ENCODE data around the gene FBXW8. TPM values are rescaled to one million over a fixed set of nuclear protein-coding genes. Genes with fewer than 3 reads are reported as not detected.
A peak's percentile ranks its signal among the peaks of the same experiment; 100 is the strongest.

Gene FBXW8
- total and polyA plus RNA-seq, 2 donors from 2014 or later = 3.3 to 20.3 TPM

- H3K9me3 ChIP-seq (ENCODE audit: control insufficient read depth in 2 of 3, insufficient read depth in 1 of 3, low read length in 3 of 3) = no peaks in the 10 kb centered on the region
- no peak overlapping the region for H3K4me3 ChIP-seq (ENCODE audit: low read length in 3 of 3)
- H3K4me1 ChIP-seq (ENCODE audit: control insufficient read depth in 2 of 3, insufficient read depth in 2 of 3, low read depth in 1 of 3, low read length in 3 of 3) = no peaks in the 10 kb centered on the region
- no peaks in the 10 kb centered on the region for H3K27me3 ChIP-seq (ENCODE audit: control insufficient read depth, insufficient read depth, low read length)
- no peak overlapping the region for H3K9ac ChIP-seq (ENCODE audit: low read length in 3 of 3)
- no peak overlapping the region for H3K27ac ChIP-seq (ENCODE audit: low read depth in 2 of 2, low read length in 2 of 2)
- H3K36me3 ChIP-seq (ENCODE audit: control insufficient read depth in 2 of 3, insufficient read depth in 3 of 3, low read length in 3 of 3) = no peaks in the 10 kb centered on the region
- DNase-seq (peak in 1 of 5 donors; percentile 17), FAIRE-seq (no peak)
- intact Hi-C loops (cut with DNase I) = no loop called here
- TF ChIP-seq, protein P1, sequence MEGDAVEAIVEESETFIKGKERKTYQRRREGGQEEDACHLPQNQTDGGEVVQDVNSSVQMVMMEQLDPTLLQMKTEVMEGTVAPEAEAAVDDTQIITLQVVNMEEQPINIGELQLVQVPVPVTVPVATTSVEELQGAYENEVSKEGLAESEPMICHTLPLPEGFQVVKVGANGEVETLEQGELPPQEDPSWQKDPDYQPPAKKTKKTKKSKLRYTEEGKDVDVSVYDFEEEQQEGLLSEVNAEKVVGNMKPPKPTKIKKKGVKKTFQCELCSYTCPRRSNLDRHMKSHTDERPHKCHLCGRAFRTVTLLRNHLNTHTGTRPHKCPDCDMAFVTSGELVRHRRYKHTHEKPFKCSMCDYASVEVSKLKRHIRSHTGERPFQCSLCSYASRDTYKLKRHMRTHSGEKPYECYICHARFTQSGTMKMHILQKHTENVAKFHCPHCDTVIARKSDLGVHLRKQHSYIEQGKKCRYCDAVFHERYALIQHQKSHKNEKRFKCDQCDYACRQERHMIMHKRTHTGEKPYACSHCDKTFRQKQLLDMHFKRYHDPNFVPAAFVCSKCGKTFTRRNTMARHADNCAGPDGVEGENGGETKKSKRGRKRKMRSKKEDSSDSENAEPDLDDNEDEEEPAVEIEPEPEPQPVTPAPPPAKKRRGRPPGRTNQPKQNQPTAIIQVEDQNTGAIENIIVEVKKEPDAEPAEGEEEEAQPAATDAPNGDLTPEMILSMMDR (IDR thresholded peaks at IDR 0.05; ENCODE audit: borderline replicate concordance, extremely low read depth, insufficient read depth) = no peak
These were observed 158.5 kb downstream of the FBXW8 start for GRCh38 chr12:117069101-117069797.

- TF ChIP-seq, protein P1 (IDR thresholded peaks at IDR 0.05; ENCODE audit: borderline replicate concordance, extremely low read depth, insufficient read depth) = no peak
- no peaks in the 10 kb centered on the region for H3K4me1 ChIP-seq (ENCODE audit: control insufficient read depth in 2 of 3, insufficient read depth in 2 of 3, low read depth in 1 of 3, low read length in 3 of 3)
- H3K27me3 ChIP-seq (ENCODE audit: control insufficient read depth, insufficient read depth, low read length) = no peaks in the 10 kb centered on the region
- H3K36me3 ChIP-seq (ENCODE audit: control insufficient read depth in 2 of 3, insufficient read depth in 3 of 3, low read length in 3 of 3) = no peaks in the 10 kb centered on the region
- no peak overlapping the region for H3K27ac ChIP-seq (ENCODE audit: low read depth in 2 of 2, low read length in 2 of 2)
- DNase-seq (peak in 1 of 5 donors; percentile 4), FAIRE-seq (no peak)
- H3K4me3 ChIP-seq (ENCODE audit: low read length in 3 of 3) = no peak overlapping the region
- intact Hi-C loops (cut with DNase I) = no loop called here
- no peaks in the 10 kb centered on the region for H3K9me3 ChIP-seq (ENCODE audit: control insufficient read depth in 2 of 3, insufficient read depth in 1 of 3, low read length in 3 of 3)
- no peak overlapping the region for H3K9ac ChIP-seq (ENCODE audit: low read length in 3 of 3)
These were observed 159.5 kb downstream of the FBXW8 start for GRCh38 chr12:117069926-117070900.

GRCh38 chr12:117071009-117071408 lies 160.3 kb downstream of the FBXW8 start:
- TF ChIP-seq, protein P1 (IDR thresholded peaks at IDR 0.05; ENCODE audit: borderline replicate concordance, extremely low read depth, insufficient read depth) = no peak
- no peaks in the 10 kb centered on the region for H3K4me1 ChIP-seq (ENCODE audit: control insufficient read depth in 2 of 3, insufficient read depth in 2 of 3, low read depth in 1 of 3, low read length in 3 of 3)
- no peak overlapping the region for H3K27ac ChIP-seq (ENCODE audit: low read depth in 2 of 2, low read length in 2 of 2)
- no peak overlapping the region for H3K4me3 ChIP-seq (ENCODE audit: low read length in 3 of 3)
- no peaks in the 10 kb centered on the region for H3K9me3 ChIP-seq (ENCODE audit: control insufficient read depth in 2 of 3, insufficient read depth in 1 of 3, low read length in 3 of 3)
- intact Hi-C loops (cut with DNase I) = no loop called here
- DNase-seq (no peak), FAIRE-seq (no peak)
- no peaks in the 10 kb centered on the region for H3K27me3 ChIP-seq (ENCODE audit: control insufficient read depth, insufficient read depth, low read length)
- no peak overlapping the region for H3K9ac ChIP-seq (ENCODE audit: low read length in 3 of 3)
- H3K36me3 ChIP-seq (ENCODE audit: control insufficient read depth in 2 of 3, insufficient read depth in 3 of 3, low read length in 3 of 3) = no peaks in the 10 kb centered on the region

Measured in kidney (tissue), 14 donors.